ENCODE measurements around the gene ZNF687. TPM values are rescaled to one million over a fixed set of nuclear protein-coding genes. Genes with fewer than 3 reads are reported as not detected.

Gene ZNF687, protein sequence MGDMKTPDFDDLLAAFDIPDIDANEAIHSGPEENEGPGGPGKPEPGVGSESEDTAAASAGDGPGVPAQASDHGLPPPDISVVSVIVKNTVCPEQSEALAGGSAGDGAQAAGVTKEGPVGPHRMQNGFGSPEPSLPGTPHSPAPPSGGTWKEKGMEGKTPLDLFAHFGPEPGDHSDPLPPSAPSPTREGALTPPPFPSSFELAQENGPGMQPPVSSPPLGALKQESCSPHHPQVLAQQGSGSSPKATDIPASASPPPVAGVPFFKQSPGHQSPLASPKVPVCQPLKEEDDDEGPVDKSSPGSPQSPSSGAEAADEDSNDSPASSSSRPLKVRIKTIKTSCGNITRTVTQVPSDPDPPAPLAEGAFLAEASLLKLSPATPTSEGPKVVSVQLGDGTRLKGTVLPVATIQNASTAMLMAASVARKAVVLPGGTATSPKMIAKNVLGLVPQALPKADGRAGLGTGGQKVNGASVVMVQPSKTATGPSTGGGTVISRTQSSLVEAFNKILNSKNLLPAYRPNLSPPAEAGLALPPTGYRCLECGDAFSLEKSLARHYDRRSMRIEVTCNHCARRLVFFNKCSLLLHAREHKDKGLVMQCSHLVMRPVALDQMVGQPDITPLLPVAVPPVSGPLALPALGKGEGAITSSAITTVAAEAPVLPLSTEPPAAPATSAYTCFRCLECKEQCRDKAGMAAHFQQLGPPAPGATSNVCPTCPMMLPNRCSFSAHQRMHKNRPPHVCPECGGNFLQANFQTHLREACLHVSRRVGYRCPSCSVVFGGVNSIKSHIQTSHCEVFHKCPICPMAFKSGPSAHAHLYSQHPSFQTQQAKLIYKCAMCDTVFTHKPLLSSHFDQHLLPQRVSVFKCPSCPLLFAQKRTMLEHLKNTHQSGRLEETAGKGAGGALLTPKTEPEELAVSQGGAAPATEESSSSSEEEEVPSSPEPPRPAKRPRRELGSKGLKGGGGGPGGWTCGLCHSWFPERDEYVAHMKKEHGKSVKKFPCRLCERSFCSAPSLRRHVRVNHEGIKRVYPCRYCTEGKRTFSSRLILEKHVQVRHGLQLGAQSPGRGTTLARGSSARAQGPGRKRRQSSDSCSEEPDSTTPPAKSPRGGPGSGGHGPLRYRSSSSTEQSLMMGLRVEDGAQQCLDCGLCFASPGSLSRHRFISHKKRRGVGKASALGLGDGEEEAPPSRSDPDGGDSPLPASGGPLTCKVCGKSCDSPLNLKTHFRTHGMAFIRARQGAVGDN
- total RNA-seq = 17.5 and 17.7 TPM in 2 replicates

DNA sequence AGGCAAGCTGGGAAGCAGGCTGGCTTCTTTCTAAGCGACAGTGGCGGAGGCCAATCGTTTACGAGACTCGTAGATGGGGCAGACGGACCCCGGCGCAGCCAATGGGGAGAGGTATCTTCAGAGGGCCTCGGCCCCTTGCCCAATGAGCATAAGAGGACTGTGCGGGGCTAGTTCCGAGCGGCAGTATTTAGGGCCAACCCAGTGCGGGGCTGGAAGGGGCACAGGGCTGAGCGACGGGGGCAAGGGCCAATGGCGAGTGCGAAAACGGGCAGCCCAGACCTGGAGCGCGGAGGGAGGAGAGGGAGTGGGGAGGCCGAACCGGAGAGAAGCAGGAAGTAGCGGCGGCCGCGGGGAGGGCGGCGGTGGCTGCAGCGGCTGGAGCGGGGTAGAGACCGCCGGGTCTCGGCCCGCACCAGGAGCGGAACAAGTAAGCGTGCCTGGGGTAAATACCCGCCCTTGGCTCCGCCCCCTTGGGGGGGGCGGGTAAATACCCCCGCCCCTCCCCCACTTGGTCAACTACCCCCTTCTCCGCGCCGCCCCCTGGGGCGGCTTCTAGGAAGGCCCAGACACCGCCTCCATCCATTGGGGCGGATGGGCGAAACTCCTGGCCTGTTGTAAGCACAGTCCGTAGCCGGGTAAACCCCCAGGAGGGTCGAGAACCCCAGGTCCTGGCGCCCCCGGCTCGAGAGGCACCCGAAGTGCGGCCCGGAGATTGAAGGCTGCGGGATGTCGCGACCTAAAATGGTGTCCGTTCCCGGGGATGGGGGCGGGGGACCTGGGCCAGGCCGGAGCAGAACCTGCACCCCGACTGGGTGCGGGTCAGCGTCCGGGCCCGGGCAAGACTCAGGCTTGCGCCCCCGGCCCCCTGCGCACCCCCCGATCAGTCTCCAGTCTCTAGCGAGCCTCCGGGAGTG lies at the start of gene ZNF687:
Gene ZNF687 (plus strand): TSS at position 331 of the 914 bp plus-strand sequence. CDS start 3,993 bp downstream, outside the sequence.

DNA sequence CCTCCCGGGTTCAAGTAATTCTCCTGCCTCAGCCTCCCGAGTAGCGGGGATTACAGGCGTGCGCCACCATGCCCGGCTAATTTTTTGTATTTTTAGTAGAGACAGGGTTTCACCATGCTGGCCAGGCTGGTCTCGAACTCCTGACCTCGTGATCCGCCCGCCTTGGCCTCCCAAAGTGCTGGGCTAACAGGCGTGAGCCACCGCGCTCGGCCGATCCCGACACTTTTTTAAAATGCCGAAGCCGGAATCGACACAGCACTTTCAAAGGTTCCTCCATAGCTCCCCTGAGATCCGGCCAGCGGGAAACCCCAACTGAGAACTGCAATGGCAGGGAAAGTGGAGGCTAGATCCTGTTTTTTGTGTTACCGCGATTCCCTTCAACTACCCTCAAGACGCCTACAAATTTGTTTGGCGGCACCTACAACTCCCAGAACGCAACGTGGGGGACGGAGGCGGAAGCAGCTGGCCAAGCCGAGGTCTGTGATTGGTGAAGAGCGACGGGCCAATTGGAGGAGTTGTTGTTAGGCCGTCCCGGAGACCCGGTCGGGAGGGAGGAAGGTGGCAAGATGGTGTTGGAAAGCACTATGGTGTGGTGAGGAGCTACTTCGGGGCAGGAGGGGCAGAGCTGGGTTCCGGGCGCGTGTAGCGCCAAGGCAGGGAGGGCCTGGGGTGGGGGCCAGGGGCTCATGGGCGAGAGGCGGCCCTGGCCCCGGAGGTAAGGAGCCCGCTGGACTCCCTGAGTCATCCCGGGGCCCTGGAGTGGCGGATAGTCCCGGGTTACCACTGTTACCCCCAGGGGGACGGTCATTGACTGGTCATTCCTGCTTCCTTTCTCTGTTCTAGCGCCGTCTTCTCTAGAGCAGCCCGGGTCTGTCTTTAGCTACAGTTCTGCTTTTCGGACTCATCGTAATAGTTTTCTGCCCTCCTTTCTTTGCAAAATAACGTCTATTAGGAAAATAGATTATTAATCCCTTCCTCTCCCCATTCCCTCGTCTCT lies 27.6 kb upstream of the ZNF687 start, which contains the start of gene PSMD4:
Gene PSMD4 (plus strand): TSS at position 518 of the 997 bp plus-strand sequence. CDS start 49 bp downstream, at position 567.

DNA sequence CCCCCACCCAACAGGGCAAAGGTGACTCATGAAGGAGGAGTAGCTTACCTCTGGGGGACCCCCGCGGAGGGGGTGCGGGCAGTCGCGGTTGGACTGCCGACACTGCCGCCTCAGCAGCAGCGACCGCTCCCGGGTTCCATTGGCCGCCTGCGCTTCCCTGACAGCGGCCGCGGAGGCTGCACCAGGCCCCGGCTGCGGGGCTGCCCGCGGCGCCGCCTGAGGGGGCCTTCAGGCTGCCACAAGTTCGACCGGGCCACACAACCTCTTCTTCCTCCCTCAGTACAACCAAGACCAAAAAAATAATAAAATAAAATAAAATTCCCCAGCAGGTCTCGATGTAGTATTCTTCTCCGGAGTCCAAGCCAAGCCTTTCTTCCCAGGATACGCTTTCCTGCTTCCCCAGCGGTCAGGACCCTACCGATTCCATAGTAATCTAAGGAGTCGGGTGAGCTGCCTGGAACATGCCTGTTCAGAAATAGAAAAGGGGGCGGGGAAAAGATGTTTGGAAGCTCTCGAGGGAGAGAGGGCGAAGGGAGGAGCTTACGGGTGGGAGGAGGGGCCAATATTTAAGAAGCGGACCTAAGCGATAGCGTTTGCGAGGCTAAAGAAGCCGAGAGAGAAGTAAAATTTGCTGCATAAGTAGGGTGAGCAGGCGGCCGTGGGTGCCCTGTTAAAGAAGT lies 45.3 kb downstream of the ZNF687 start, which contains the start of gene PI4KB:
Gene PI4KB (minus strand): TSS at position 194 of the 680 bp plus-strand sequence. CDS start 10,935 bp downstream, outside the sequence.

Other genes starting within 250 kb of the ZNF687 start
- 0.49 TPM in 1 of 2 replicates, not detected in the other for gene BNIPL, start 245.7 kb upstream of the ZNF687 start, total RNA-seq
- gene C1orf56, start 234.5 kb upstream of the ZNF687 start, total RNA-seq = 0.72 and 1.8 TPM in 2 replicates
- 41.9 and 42.8 TPM in 2 replicates for gene CDC42SE1, start 222.7 kb upstream of the ZNF687 start, total RNA-seq
- gene MLLT11, start 221.9 kb upstream of the ZNF687 start, total RNA-seq = 1.8 and 2.1 TPM in 2 replicates
- 11.8 and 14.1 TPM in 2 replicates for gene GABPB2, start 211.5 kb upstream of the ZNF687 start, total RNA-seq
- 2.0 and 3.1 TPM in 2 replicates for gene SEMA6C, start 135.7 kb upstream of the ZNF687 start, total RNA-seq
- gene TNFAIP8L2, start 125.7 kb upstream of the ZNF687 start, total RNA-seq = not detected in 2 replicates
- gene LYSMD1, start 116.4 kb upstream of the ZNF687 start, total RNA-seq = 7.6 and 8.7 TPM in 2 replicates
- gene SCNM1, start 116.2 kb upstream of the ZNF687 start, total RNA-seq = 25.1 and 30.7 TPM in 2 replicates
- not detected in 2 replicates for gene TMOD4, start 106.3 kb upstream of the ZNF687 start, total RNA-seq
- gene VPS72, start 92.1 kb upstream of the ZNF687 start, total RNA-seq = 33.4 and 60.7 TPM in 2 replicates
- 42.6 and 49.4 TPM in 2 replicates for gene PIP5K1A, start 83.7 kb upstream of the ZNF687 start, total RNA-seq
- gene PSMD4, start 27.6 kb upstream of the ZNF687 start, total RNA-seq = 120 and 130 TPM in 2 replicates
- 36.8 and 37.0 TPM in 2 replicates for gene PI4KB, start 45.1 kb downstream of the ZNF687 start, total RNA-seq
- 16.8 and 24.1 TPM in 2 replicates for gene RFX5, start 65.0 kb downstream of the ZNF687 start, total RNA-seq
- gene SELENBP1, start 90.4 kb downstream of the ZNF687 start, total RNA-seq = 65.3 and 69.2 TPM in 2 replicates
- 220 and 293 TPM in 2 replicates for gene PSMB4, start 117.3 kb downstream of the ZNF687 start, total RNA-seq
- gene POGZ, start 177.2 kb downstream of the ZNF687 start, total RNA-seq = 11.3 and 18.6 TPM in 2 replicates
- gene CGN, start 229.1 kb downstream of the ZNF687 start, total RNA-seq = under 0.01 TPM in 1 of 2 replicates, not detected in the other

Measured in cardiac atrium fibroblast (primary cell).